ENCODE results near the gene KCNQ1. TPM values are rescaled to one million over a fixed set of nuclear protein-coding genes. Genes with fewer than 3 reads are reported as not detected.

The KCNQ1 gene
- total RNA-seq, 1 donor from 2014 or later: 4.8 TPM

DNA sequence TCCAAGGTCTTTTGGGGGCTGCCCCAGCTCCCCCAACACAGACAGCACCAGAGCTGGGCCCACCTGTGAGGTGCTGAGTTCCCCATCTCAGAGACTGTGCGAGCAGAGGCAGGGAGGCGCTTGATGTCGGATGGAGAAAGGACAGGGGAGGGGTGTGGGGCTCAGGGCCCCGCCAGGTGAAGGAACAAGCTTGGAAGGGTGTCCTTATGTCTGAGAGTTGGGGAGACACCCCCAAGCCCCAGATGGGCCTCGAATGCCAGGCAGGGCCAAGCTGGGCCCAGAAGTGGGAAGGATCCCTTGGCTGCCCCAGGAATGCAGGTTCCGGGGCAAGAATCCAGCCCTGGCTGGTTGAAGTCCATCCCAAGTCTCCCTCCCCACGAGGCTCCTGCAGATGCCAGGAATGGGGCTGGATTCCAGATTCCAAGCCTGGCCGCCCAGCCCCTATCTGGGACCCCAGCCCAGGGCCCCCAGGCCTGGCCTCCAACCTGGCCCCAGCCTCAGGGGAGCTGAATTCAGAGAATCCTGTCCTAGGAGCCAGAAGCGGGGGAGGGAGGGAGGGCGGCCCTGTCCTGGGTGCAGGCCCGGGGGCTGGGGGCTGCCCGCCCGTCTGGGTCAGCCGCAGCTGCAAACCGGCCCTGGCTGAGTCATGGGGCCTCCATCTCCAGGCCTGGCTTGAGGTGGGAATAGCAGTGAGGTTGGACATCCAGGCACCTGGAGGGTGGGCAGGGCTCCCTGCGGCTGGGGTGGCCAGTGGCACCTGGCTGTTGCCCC is 389.9 kb downstream of the KCNQ1 start:
- H3K4me3 Mint-ChIP-seq: no peak overlapping the region

GRCh38 chr11:2835296-2835695 is 390.5 kb downstream of the KCNQ1 start:
- DNase-seq (ENCODE audit: extremely low spot score, unreplicated experiment): no peak
- peaks cover 36% of the 10 kb centered on the region for H3K4me1 Mint-ChIP-seq (ENCODE audit: unreplicated experiment)

More for the DNA sequence above, 389.9 kb downstream of the KCNQ1 start:
- peaks cover under 1% of the 10 kb centered on the region for H3K9me3 Mint-ChIP-seq
- TF ChIP-seq, protein P1, sequence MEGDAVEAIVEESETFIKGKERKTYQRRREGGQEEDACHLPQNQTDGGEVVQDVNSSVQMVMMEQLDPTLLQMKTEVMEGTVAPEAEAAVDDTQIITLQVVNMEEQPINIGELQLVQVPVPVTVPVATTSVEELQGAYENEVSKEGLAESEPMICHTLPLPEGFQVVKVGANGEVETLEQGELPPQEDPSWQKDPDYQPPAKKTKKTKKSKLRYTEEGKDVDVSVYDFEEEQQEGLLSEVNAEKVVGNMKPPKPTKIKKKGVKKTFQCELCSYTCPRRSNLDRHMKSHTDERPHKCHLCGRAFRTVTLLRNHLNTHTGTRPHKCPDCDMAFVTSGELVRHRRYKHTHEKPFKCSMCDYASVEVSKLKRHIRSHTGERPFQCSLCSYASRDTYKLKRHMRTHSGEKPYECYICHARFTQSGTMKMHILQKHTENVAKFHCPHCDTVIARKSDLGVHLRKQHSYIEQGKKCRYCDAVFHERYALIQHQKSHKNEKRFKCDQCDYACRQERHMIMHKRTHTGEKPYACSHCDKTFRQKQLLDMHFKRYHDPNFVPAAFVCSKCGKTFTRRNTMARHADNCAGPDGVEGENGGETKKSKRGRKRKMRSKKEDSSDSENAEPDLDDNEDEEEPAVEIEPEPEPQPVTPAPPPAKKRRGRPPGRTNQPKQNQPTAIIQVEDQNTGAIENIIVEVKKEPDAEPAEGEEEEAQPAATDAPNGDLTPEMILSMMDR (conservative IDR thresholded peaks at IDR 0.05): no peak
- no peak overlapping the region for H3K27ac Mint-ChIP-seq
- peaks cover 30% of the 10 kb centered on the region for H3K4me1 Mint-ChIP-seq (ENCODE audit: unreplicated experiment)
- H3K36me3 Mint-ChIP-seq: no peaks in the 10 kb centered on the region
- DNase-seq (ENCODE audit: extremely low spot score, unreplicated experiment): no peak
- H3K27me3 Mint-ChIP-seq: peaks cover 3% of the 10 kb centered on the region

DNA sequence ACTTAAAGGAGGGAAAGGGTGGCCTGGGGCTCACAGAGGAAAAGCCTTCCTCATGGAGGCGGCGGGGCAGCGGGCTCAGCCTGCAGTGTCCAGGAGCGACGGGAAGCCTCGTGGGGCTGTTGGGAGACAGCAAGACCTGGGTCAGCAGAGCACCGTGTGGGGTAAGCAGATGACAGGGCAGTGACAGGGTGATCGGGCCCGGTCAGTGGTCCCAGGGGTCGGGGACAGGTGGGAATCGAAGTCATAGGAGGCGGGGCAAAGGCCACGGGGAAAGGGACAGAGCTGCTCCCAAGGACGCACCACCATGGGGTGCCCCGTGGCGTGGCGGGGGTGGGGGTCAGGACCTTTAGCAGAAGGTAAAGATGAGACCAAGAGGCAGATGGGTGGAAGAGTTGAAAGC is 390.9 kb downstream of the KCNQ1 start:
- no peak for DNase-seq (ENCODE audit: extremely low spot score, unreplicated experiment)
- Mint-ChIP-seq H3K36me3 (no peaks in the 10 kb centered on the region), H3K27ac (peak overlapping the region; percentile 72), H3K9me3 (no peaks in the 10 kb centered on the region), H3K4me1 (ENCODE audit: unreplicated experiment) (peaks cover 38% of the 10 kb centered on the region), H3K27me3 (peaks cover 3% of the 10 kb centered on the region), H3K4me3 (no peak overlapping the region)
- TF ChIP-seq, protein P1 (conservative IDR thresholded peaks at IDR 0.05): no peak

More at GRCh38 chr11:2835296-2835695, 390.5 kb downstream of the KCNQ1 start:
- Mint-ChIP-seq H3K36me3 (no peaks in the 10 kb centered on the region), H3K27me3 (peaks cover 3% of the 10 kb centered on the region), H3K4me3 (peak overlapping the region; percentile 66), H3K27ac (peak overlapping the region; percentile 72), H3K9me3 (no peaks in the 10 kb centered on the region)
- TF ChIP-seq, protein P1 (conservative IDR thresholded peaks at IDR 0.05): no peak

- Mint-ChIP-seq H3K36me3 (no peaks in the 10 kb centered on the region), H3K9me3 (no peaks in the 10 kb centered on the region), H3K4me1 (ENCODE audit: unreplicated experiment) (peaks cover 38% of the 10 kb centered on the region), H3K4me3 (peak overlapping the region; percentile 37), H3K27me3 (peaks cover 7% of the 10 kb centered on the region), H3K27ac (peak overlapping the region; percentile 20)
- DNase-seq (ENCODE audit: extremely low spot score, unreplicated experiment): no peak
- TF ChIP-seq, protein P1 (conservative IDR thresholded peaks at IDR 0.05): no peak
These were observed 391.7 kb downstream of the KCNQ1 start for GRCh38 chr11:2836315-2837095.

GRCh38 chr11:2837096-2837601 is 392.3 kb downstream of the KCNQ1 start:
- Mint-ChIP-seq H3K36me3 (no peaks in the 10 kb centered on the region), H3K27me3 (peaks cover 7% of the 10 kb centered on the region), H3K4me1 (ENCODE audit: unreplicated experiment) (peaks cover 38% of the 10 kb centered on the region), H3K4me3 (peak overlapping the region; percentile 37), H3K9me3 (no peaks in the 10 kb centered on the region), H3K27ac (peak overlapping the region; percentile 20)
- no peak for DNase-seq (ENCODE audit: extremely low spot score, unreplicated experiment)
- TF ChIP-seq, protein P1 (conservative IDR thresholded peaks at IDR 0.05): peak; percentile 66

Measured in type B pancreatic cell (in vitro differentiated cells).